ENCODE data around the gene MYL1.

MYL1 gene

GRCh38 chr2:210315015-210315788 lies at the start of gene MYL1:
TSS of gene MYL1 (minus strand) at chr2:210315174. CDS start at chr2:210315042, 132 bp downstream.
- no peak within 1 kb of the TSS for H3K4me3 ChIP-seq (ENCODE audit: low read length)
- DNase-seq (ENCODE audit: low read depth) = no peak
- no peak for TF ChIP-seq CTCF (conservative IDR thresholded peaks at IDR 0.05; ENCODE audit: low read depth, low read length)

- no peak for DNase-seq (ENCODE audit: low read depth)
- no peak for TF ChIP-seq CTCF (conservative IDR thresholded peaks at IDR 0.05; ENCODE audit: low read depth, low read length)
- H3K4me3 ChIP-seq (ENCODE audit: low read length) = no peak overlapping the region
These were observed 48.9 kb upstream of the MYL1 start for GRCh38 chr2:210363876-210364275.

- no peak overlapping the region for H3K4me3 ChIP-seq (ENCODE audit: low read length)
- peak; percentile 28 for TF ChIP-seq CTCF (conservative IDR thresholded peaks at IDR 0.05; ENCODE audit: low read depth, low read length)
- no peak for DNase-seq (ENCODE audit: low read depth)
These were observed 48.3 kb upstream of the MYL1 start for GRCh38 chr2:210363261-210363660.

- no peak for DNase-seq (ENCODE audit: low read depth)
- TF ChIP-seq CTCF (conservative IDR thresholded peaks at IDR 0.05; ENCODE audit: low read depth, low read length) = no peak
- no peak overlapping the region for H3K4me3 ChIP-seq (ENCODE audit: low read length)
These were observed 45.4 kb upstream of the MYL1 start for GRCh38 chr2:210360412-210360811.

- no peak for TF ChIP-seq CTCF (conservative IDR thresholded peaks at IDR 0.05; ENCODE audit: low read depth, low read length)
- H3K4me3 ChIP-seq (ENCODE audit: low read length) = no peak overlapping the region
- DNase-seq (ENCODE audit: low read depth) = no peak
These were observed 42.0 kb upstream of the MYL1 start for GRCh38 chr2:210356944-210357343.

GRCh38 chr2:210337159-210337558 lies 22.2 kb upstream of the MYL1 start:
- DNase-seq (ENCODE audit: low read depth) = no peak
- no peak overlapping the region for H3K4me3 ChIP-seq (ENCODE audit: low read length)
- no peak for TF ChIP-seq CTCF (conservative IDR thresholded peaks at IDR 0.05; ENCODE audit: low read depth, low read length)

- TF ChIP-seq CTCF (conservative IDR thresholded peaks at IDR 0.05; ENCODE audit: low read depth, low read length) = no peak
- no peak overlapping the region for H3K4me3 ChIP-seq (ENCODE audit: low read length)
- no peak for DNase-seq (ENCODE audit: low read depth)
These were observed 9.9 kb upstream of the MYL1 start for GRCh38 chr2:210324906-210325305.

All from retinal pigment epithelial cell (primary cell).